ENCODE measurements around the gene PITRM1.

DNA sequence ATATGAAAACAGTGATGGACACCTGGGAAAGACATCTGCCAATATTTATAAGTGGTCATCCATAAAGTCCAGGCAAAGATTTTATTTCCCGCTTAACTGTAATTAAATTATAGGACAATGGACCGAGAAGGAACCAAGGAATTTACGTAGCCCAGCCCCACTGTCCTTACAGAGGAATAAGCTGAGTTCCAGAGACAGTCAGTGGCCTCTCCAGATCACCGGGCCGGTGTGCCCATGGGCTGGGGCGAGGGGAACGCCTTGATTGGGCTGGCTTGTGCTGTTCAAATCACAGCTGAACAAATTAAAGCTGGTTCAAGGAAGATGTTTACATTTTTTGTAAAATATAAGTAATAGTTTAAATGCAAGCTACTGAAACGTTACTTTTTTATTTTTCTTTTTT lies 64.5 kb downstream of the PITRM1 start:
- TF ChIP-seq, protein P1, sequence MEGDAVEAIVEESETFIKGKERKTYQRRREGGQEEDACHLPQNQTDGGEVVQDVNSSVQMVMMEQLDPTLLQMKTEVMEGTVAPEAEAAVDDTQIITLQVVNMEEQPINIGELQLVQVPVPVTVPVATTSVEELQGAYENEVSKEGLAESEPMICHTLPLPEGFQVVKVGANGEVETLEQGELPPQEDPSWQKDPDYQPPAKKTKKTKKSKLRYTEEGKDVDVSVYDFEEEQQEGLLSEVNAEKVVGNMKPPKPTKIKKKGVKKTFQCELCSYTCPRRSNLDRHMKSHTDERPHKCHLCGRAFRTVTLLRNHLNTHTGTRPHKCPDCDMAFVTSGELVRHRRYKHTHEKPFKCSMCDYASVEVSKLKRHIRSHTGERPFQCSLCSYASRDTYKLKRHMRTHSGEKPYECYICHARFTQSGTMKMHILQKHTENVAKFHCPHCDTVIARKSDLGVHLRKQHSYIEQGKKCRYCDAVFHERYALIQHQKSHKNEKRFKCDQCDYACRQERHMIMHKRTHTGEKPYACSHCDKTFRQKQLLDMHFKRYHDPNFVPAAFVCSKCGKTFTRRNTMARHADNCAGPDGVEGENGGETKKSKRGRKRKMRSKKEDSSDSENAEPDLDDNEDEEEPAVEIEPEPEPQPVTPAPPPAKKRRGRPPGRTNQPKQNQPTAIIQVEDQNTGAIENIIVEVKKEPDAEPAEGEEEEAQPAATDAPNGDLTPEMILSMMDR (IDR thresholded peaks at IDR 0.05 in 4 of 5, conservative IDR thresholded peaks at IDR 0.05 in 1 of 5), result no peak
- TF ChIP-seq POLR2A (IDR thresholded peaks at IDR 0.05), result no peak
